DOHH2 (cell line): ENCODE results near the gene RBFOX2.
"Not testable (repeated sequence)": the region's sequence is repeated elsewhere in the genome, so short reads cannot be mapped to it uniquely, and the experiment has no call there.

Source experiments
- H3F3A ChIP-seq: fragments of 200-600 bp; sonication (generic), shearing (Covaris generic); 2 replicates; pipeline ENCODE4 v1.6.0; 2016; ENCODE audit warnings: antibody characterized with exemption, mild to moderate bottlenecking; ENCODE audit not compliant: control insufficient read depth, insufficient read depth
- H3K27ac ChIP-seq: fragments of 200-600 bp; sonication (generic); 2 replicates; pipeline ENCODE4 v1.5.1; 2014; ENCODE audit warnings: low read depth, mild to moderate bottlenecking, low read length, moderate library complexity
- H3K27me3 ChIP-seq: fragments of 200-600 bp; sonication (generic); 2 replicates; pipeline ENCODE4 v1.6.1; 2014; ENCODE audit warnings: mild to moderate bottlenecking, low read length, mixed read lengths; ENCODE audit not compliant: control insufficient read depth
- H3K36me3 ChIP-seq: fragments of 200-600 bp; sonication (generic); 2 replicates; pipeline ENCODE4 v1.6.1; 2014; ENCODE audit warnings: mild to moderate bottlenecking, low read length, moderate library complexity, mixed read lengths; ENCODE audit not compliant: control insufficient read depth
- H3K4me1 ChIP-seq: fragments of 200-600 bp; sonication (generic); 2 replicates; pipeline ENCODE4 v1.6.1; 2014; ENCODE audit warnings: mild to moderate bottlenecking, low read length, mixed read lengths; ENCODE audit not compliant: control insufficient read depth
- H3K4me2 ChIP-seq: fragments of 200-600 bp; sonication (generic); 2 replicates; pipeline ENCODE4 v1.6.0; 2014; ENCODE audit warnings: mild to moderate bottlenecking, low read length, moderate library complexity
- H3K4me3 ChIP-seq: fragments of 200-600 bp; sonication (generic); 2 replicates; pipeline ENCODE4 v1.5.1; 2014; ENCODE audit warnings: mild to moderate bottlenecking, low read length, mixed read lengths
- H3K79me2 ChIP-seq: fragments of 200-600 bp; sonication (generic); 2 replicates; pipeline ENCODE4 v1.6.1; 2014; ENCODE audit warnings: mild to moderate bottlenecking, low read length, mixed read lengths; ENCODE audit not compliant: control insufficient read depth
- H3K9me2 ChIP-seq: fragments of 200-600 bp; sonication (generic); replicated peaks from 2 replicates; pipeline ENCODE4 v1.6.1; 2014; ENCODE audit warnings: mild to moderate bottlenecking, low read length, mixed read lengths; ENCODE audit not compliant: control insufficient read depth
- H3K9me3 ChIP-seq: fragments of 200-600 bp; sonication (generic); 2 replicates; pipeline ENCODE4 v1.6.1; 2014; ENCODE audit warnings: antibody characterized with exemption, low read length, mixed read lengths; ENCODE audit not compliant: control insufficient read depth, insufficient read depth
- H4K20me1 ChIP-seq: fragments of 200-600 bp; sonication (generic); 2 replicates; pipeline ENCODE4 v1.6.0; 2014; ENCODE audit warnings: low read depth, mild to moderate bottlenecking, antibody characterized with exemption, low read length, moderate library complexity; ENCODE audit not compliant: control insufficient read depth, insufficient read depth
- EZH2phosphoT487 ChIP-seq: fragments of 200-600 bp; sonication (generic); IDR thresholded peaks from 2 replicates; pipeline ENCODE4 v1.6.1; 2017; ENCODE audit warnings: borderline replicate concordance, mild to moderate bottlenecking, antibody characterized with exemption, low read length, moderate library complexity, mixed read lengths
- TF ChIP-seq, protein P1 (sequence below): fragments of 200-600 bp; sonication (generic); IDR thresholded peaks from one replicate; pipeline ENCODE4 v1.5.1; 2014; ENCODE audit warnings: antibody characterized with exemption, mild to moderate bottlenecking, low read depth, low read length; ENCODE audit not compliant: poor library complexity, severe bottlenecking

Gene RBFOX2

GRCh38 chr22:35804421-35804820 lies 224.2 kb downstream of the RBFOX2 start:
- peaks cover 41% of the 10 kb centered on the region for H3K79me2 ChIP-seq
- peaks cover 34% of the 10 kb centered on the region for H3K36me3 ChIP-seq
- no peaks in the 10 kb centered on the region for H4K20me1 ChIP-seq
- H3F3A ChIP-seq = peaks cover 4% of the 10 kb centered on the region; the same call in 1 of the 2 replicates
- H3K4me2 ChIP-seq = no peak overlapping the region
- no peak overlapping the region for H3K4me3 ChIP-seq
- TF ChIP-seq EZH2phosphoT487 = no peak
- TF ChIP-seq, protein P1, sequence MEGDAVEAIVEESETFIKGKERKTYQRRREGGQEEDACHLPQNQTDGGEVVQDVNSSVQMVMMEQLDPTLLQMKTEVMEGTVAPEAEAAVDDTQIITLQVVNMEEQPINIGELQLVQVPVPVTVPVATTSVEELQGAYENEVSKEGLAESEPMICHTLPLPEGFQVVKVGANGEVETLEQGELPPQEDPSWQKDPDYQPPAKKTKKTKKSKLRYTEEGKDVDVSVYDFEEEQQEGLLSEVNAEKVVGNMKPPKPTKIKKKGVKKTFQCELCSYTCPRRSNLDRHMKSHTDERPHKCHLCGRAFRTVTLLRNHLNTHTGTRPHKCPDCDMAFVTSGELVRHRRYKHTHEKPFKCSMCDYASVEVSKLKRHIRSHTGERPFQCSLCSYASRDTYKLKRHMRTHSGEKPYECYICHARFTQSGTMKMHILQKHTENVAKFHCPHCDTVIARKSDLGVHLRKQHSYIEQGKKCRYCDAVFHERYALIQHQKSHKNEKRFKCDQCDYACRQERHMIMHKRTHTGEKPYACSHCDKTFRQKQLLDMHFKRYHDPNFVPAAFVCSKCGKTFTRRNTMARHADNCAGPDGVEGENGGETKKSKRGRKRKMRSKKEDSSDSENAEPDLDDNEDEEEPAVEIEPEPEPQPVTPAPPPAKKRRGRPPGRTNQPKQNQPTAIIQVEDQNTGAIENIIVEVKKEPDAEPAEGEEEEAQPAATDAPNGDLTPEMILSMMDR = no peak
- H3K4me1 ChIP-seq = peaks cover 4% of the 10 kb centered on the region
- no peaks in the 10 kb centered on the region for H3K9me3 ChIP-seq
- H3K27me3 ChIP-seq = no peaks in the 10 kb centered on the region
- no peak overlapping the region for H3K27ac ChIP-seq
- no peaks in the 10 kb centered on the region for H3K9me2 ChIP-seq

- Histone ChIP-seq H3K4me3 (no peak overlapping the region), H4K20me1 (no peaks in the 10 kb centered on the region), H3K9me2 (no peaks in the 10 kb centered on the region), H3K79me2 (peaks cover 46% of the 10 kb centered on the region), H3K27ac (no peak overlapping the region), H3K27me3 (no peaks in the 10 kb centered on the region), H3K36me3 (peaks cover 19% of the 10 kb centered on the region), H3F3A (peaks cover 4% of the 10 kb centered on the region; the same call in 1 of the 2 replicates), H3K4me2 (no peak overlapping the region), H3K9me3 (no peaks in the 10 kb centered on the region), H3K4me1 (peaks cover 4% of the 10 kb centered on the region)
- TF ChIP-seq, protein P1 = no peak
- no peak for TF ChIP-seq EZH2phosphoT487
Measured at GRCh38 chr22:35802885-35803284, 225.7 kb downstream of the RBFOX2 start.

DNA sequence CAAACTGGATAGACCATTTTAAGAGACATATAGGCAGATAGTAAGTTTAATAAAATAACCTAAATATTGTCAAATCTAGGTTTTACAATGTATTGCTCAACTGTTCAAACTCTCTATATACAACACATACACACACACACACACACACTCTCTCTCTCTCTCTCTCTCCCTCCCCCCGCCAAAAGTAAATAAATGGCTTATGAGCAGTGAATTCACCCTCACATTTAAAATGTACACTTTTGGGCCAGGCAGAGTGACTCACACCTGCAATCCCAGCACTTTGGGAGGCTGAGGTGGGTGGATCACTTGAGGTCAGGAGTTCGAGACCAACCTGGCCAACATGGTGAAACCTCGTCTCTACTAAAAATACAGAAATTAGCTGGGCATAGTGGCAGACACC lies 227.3 kb downstream of the RBFOX2 start:
- not testable (repeated sequence) for H3K4me2 ChIP-seq, H3K4me1 ChIP-seq, H4K20me1 ChIP-seq, H3K4me3 ChIP-seq, H3K27me3 ChIP-seq, H3F3A ChIP-seq, H3K27ac ChIP-seq, H3K9me2 ChIP-seq, H3K9me3 ChIP-seq
- Histone ChIP-seq H3K79me2 (peaks cover 48% of the 10 kb centered on the region), H3K36me3 (peaks cover 19% of the 10 kb centered on the region)

GRCh38 chr22:35799150-35799549 lies 229.5 kb downstream of the RBFOX2 start:
- no peak for TF ChIP-seq EZH2phosphoT487
- Histone ChIP-seq H3K9me2 (no peaks in the 10 kb centered on the region), H3K4me1 (peaks cover 5% of the 10 kb centered on the region), H4K20me1 (no peaks in the 10 kb centered on the region), H3K4me2 (no peak overlapping the region), H3K27ac (no peak overlapping the region), H3K9me3 (no peaks in the 10 kb centered on the region), H3K4me3 (no peak overlapping the region), H3F3A (no peaks in the 10 kb centered on the region), H3K27me3 (no peaks in the 10 kb centered on the region), H3K36me3 (peaks cover 6% of the 10 kb centered on the region), H3K79me2 (peaks cover 35% of the 10 kb centered on the region)
